ENCODE data around the gene WNT10A.

The WNT10A gene

GRCh38 chr2:218884519-218884918 lies 3.9 kb downstream of the WNT10A start:
- ChIA-PET POLR2A (interaction anchor here (1.6 kb wide), 1 partner anchor 10 kb away, joined by 3 read pairs; no protein-coding TSS in a partner anchor), CTCF (interaction anchor here (0.8 to 2.9 kb wide), 3 partner anchors 8 to 75 kb away, joined by 3 to 9 read pairs (median 8); partner anchors contain the start of gene CDK5R2)
- DNase-seq (ENCODE audit: extremely low spot score), result no peak
- TF ChIP-seq SP1 (IDR thresholded peaks at IDR 0.05), result no peak
- TF ChIP-seq HDGF (IDR thresholded peaks at IDR 0.05; ENCODE audit: borderline replicate concordance), result no peak
- no peak for TF ChIP-seq TARDBP (IDR thresholded peaks at IDR 0.05)
- TF ChIP-seq L3MBTL2 (conservative IDR thresholded peaks at IDR 0.05), result no peak

GRCh38 chr2:218885981-218886947 lies 5.6 kb downstream of the WNT10A start:
- DNase-seq (ENCODE audit: extremely low spot score), result no peak
- no peak for TF ChIP-seq LEF1 (IDR thresholded peaks at IDR 0.05; ENCODE audit: borderline replicate concordance)
- no peak for TF ChIP-seq SP1 (IDR thresholded peaks at IDR 0.05)
- TF ChIP-seq PKNOX1 (IDR thresholded peaks at IDR 0.05), result no peak
- TF ChIP-seq CTBP1 (IDR thresholded peaks at IDR 0.05; ENCODE audit: borderline replicate concordance), result no peak
- no peak for TF ChIP-seq SUZ12 (IDR thresholded peaks at IDR 0.05)
- TF ChIP-seq ELF4 (IDR thresholded peaks at IDR 0.05), result no peak
- no peak for TF ChIP-seq HDGF (IDR thresholded peaks at IDR 0.05; ENCODE audit: borderline replicate concordance)
- no peak for TF ChIP-seq ARNT (IDR thresholded peaks at IDR 0.05)
- TF ChIP-seq ZNF384 (IDR thresholded peaks at IDR 0.05), result no peak
- TF ChIP-seq FOXM1 (IDR thresholded peaks at IDR 0.05; ENCODE audit: borderline replicate concordance), result no peak
- TF ChIP-seq BHLHE40 (IDR thresholded peaks at IDR 0.05; ENCODE audit: borderline replicate concordance), result no peak
- TF ChIP-seq NFRKB (IDR thresholded peaks at IDR 0.05), result no peak
- no peak for TF ChIP-seq L3MBTL2 (conservative IDR thresholded peaks at IDR 0.05)
- TF ChIP-seq TARDBP (IDR thresholded peaks at IDR 0.05), result no peak
- no peak for TF ChIP-seq FOXK2 (IDR thresholded peaks at IDR 0.05)
- TF ChIP-seq FOXA1 (IDR thresholded peaks at IDR 0.05), result no peak
- POLR2A ChIA-PET, result interaction anchor here (1.0 to 1.6 kb wide), 3 partner anchors 8 to 290 kb away, joined by 3 to 4 read pairs (median 3); partner anchors contain the start of gene CNPPD1
- CTCF ChIA-PET, result interaction anchor here (0.7 to 2.9 kb wide), 5 partner anchors 10 to 39 kb away, joined by 4 to 27 read pairs (median 8); no protein-coding TSS in a partner anchor

GRCh38 chr2:218887079-218887478 lies 6.4 kb downstream of the WNT10A start:
- no peak for TF ChIP-seq CTBP1 (IDR thresholded peaks at IDR 0.05; ENCODE audit: borderline replicate concordance)
- TF ChIP-seq LEF1 (IDR thresholded peaks at IDR 0.05; ENCODE audit: borderline replicate concordance), result no peak
- TF ChIP-seq PKNOX1 (IDR thresholded peaks at IDR 0.05), result no peak
- no peak for TF ChIP-seq L3MBTL2 (conservative IDR thresholded peaks at IDR 0.05)
- TF ChIP-seq ELF4 (IDR thresholded peaks at IDR 0.05), result no peak
- no peak for TF ChIP-seq SUZ12 (IDR thresholded peaks at IDR 0.05)
- no peak for TF ChIP-seq BHLHE40 (IDR thresholded peaks at IDR 0.05; ENCODE audit: borderline replicate concordance)
- TF ChIP-seq ARNT (IDR thresholded peaks at IDR 0.05), result no peak
- TF ChIP-seq FOXK2 (IDR thresholded peaks at IDR 0.05), result no peak
- no peak for TF ChIP-seq SP1 (IDR thresholded peaks at IDR 0.05)
- POLR2A ChIA-PET, result interaction anchor here (1.0 to 1.4 kb wide), 2 partner anchors 11 to 290 kb away, joined by 3 to 4 read pairs; partner anchors contain the start of gene CNPPD1

GRCh38 chr2:218888341-218888740 lies 7.7 kb downstream of the WNT10A start:
- CTCF ChIA-PET, result interaction anchor here (0.7 to 2.2 kb wide), 3 partner anchors 9 to 14 kb away, joined by 3 to 27 read pairs (median 13); no protein-coding TSS in a partner anchor
- POLR2A ChIA-PET, result no interaction called here
- no peak for TF ChIP-seq SP1 (IDR thresholded peaks at IDR 0.05)
- no peak for TF ChIP-seq TARDBP (IDR thresholded peaks at IDR 0.05)
- TF ChIP-seq ZNF384 (IDR thresholded peaks at IDR 0.05), result no peak
- no peak for DNase-seq (ENCODE audit: extremely low spot score)

More at GRCh38 chr2:218887079-218887478, 6.4 kb downstream of the WNT10A start:
- no peak for DNase-seq (ENCODE audit: extremely low spot score)
- CTCF ChIA-PET, result interaction anchor here (2.0 to 2.2 kb wide), 2 partner anchors 10 to 11 kb away, joined by 13 to 27 read pairs; no protein-coding TSS in a partner anchor

GRCh38 chr2:218889937-218890336 lies 9.3 kb downstream of the WNT10A start:
- no peak for DNase-seq (ENCODE audit: extremely low spot score)
- POLR2A ChIA-PET, result no interaction called here
- TF ChIP-seq TARDBP (IDR thresholded peaks at IDR 0.05), result no peak
- TF ChIP-seq ARNT (IDR thresholded peaks at IDR 0.05), result no peak
- TF ChIP-seq BHLHE40 (IDR thresholded peaks at IDR 0.05; ENCODE audit: borderline replicate concordance), result no peak
- no peak for TF ChIP-seq SP1 (IDR thresholded peaks at IDR 0.05)
- no peak for TF ChIP-seq ZNF384 (IDR thresholded peaks at IDR 0.05)
- TF ChIP-seq SUZ12 (IDR thresholded peaks at IDR 0.05), result no peak
- TF ChIP-seq NFRKB (IDR thresholded peaks at IDR 0.05), result no peak
- no peak for TF ChIP-seq FOXM1 (IDR thresholded peaks at IDR 0.05; ENCODE audit: borderline replicate concordance)
- no peak for TF ChIP-seq ELF4 (IDR thresholded peaks at IDR 0.05)
- TF ChIP-seq CTBP1 (IDR thresholded peaks at IDR 0.05; ENCODE audit: borderline replicate concordance), result no peak
- TF ChIP-seq LEF1 (IDR thresholded peaks at IDR 0.05; ENCODE audit: borderline replicate concordance), result no peak
- CTCF ChIA-PET, result no interaction called here

- POLR2A ChIA-PET, result no interaction called here
Observed at GRCh38 chr2:218890369-218890768, 9.7 kb downstream of the WNT10A start.

More at GRCh38 chr2:218890369-218890768, 9.7 kb downstream of the WNT10A start:
- DNase-seq (ENCODE audit: extremely low spot score), result no peak
- no peak for TF ChIP-seq FOXA1 (IDR thresholded peaks at IDR 0.05)
- no peak for TF ChIP-seq LEF1 (IDR thresholded peaks at IDR 0.05; ENCODE audit: borderline replicate concordance)
- TF ChIP-seq CTBP1 (IDR thresholded peaks at IDR 0.05; ENCODE audit: borderline replicate concordance), result no peak
- TF ChIP-seq L3MBTL2 (conservative IDR thresholded peaks at IDR 0.05), result no peak
- CTCF ChIA-PET, result no interaction called here

Data from HEK293T (cell line).